GM12878 (cell line): Measurements from ENCODE around the gene ZNF621. TPM values are rescaled to one million over a fixed set of nuclear protein-coding genes. Genes with fewer than 3 reads are reported as not detected.

Source experiments
- ATF7 ChIP-seq: fragments of 450-650 bp; IDR thresholded peaks from 2 replicates; pipeline ENCODE4 v1.6.1; 2016; ENCODE audit warnings: low read depth, mild to moderate bottlenecking
- BHLHE40 ChIP-seq, 2 experiments: fragments of 450-650 bp in 1 of 2; IDR thresholded peaks; 2 replicates each; pipeline ENCODE4 v1.6.1; 2011 to 2017; ENCODE audit warnings: low read depth in 2 of 2, borderline replicate concordance in 1 of 2, improper control_type of control experiment in 1 of 2, low read length in 1 of 2, mild to moderate bottlenecking in 1 of 2
- CHD1 ChIP-seq: IDR thresholded peaks from 2 replicates; pipeline ENCODE4 v1.6.1; 2012; ENCODE audit warnings: low read depth, low read length, improper control_type of control experiment
- CREM ChIP-seq: IDR thresholded peaks from 2 replicates; pipeline ENCODE4 v1.6.1; 2014; ENCODE audit warnings: antibody characterized with exemption, low read depth
- CTCF ChIP-seq, 3 experiments: IDR thresholded peaks in 2 of 3; conservative IDR thresholded peaks in 1 of 3; 2 replicates each; pipeline ENCODE4 v1.5.1; 2011; ENCODE audit warnings: low read depth in 3 of 3, low read length in 3 of 3, mild to moderate bottlenecking in 3 of 3, control low read depth in 2 of 3, moderate library complexity in 2 of 3, inconsistent platforms in 1 of 3, mixed read lengths in 1 of 3; ENCODE audit not compliant: control insufficient read depth in 2 of 3, insufficient read depth in 1 of 3; ENCODE audit errors: extremely low read depth in 1 of 3
- EZH2 ChIP-seq: IDR thresholded peaks from 2 replicates; pipeline ENCODE4 v1.6.1; 2012; ENCODE audit warnings: low read depth, mild to moderate bottlenecking, control low read depth, inconsistent platforms, low read length, borderline replicate concordance; ENCODE audit not compliant: control insufficient read depth
- GABPA ChIP-seq: IDR thresholded peaks from 2 replicates; pipeline ENCODE4 v1.6.1; 2014; ENCODE audit warnings: antibody characterized with exemption, low read depth, mild to moderate bottlenecking, inconsistent platforms
- GATAD2B ChIP-seq: fragments of 450-650 bp; conservative IDR thresholded peaks from 2 replicates; pipeline ENCODE4 v1.6.1; 2017; ENCODE audit warnings: low read depth, mild to moderate bottlenecking, moderate library complexity
- HDAC2 ChIP-seq: fragments of 200-600 bp; sonication (generic); IDR thresholded peaks from 2 replicates; pipeline ENCODE4 v1.6.1; 2017
- IKZF1 ChIP-seq: fragments of 450-650 bp; conservative IDR thresholded peaks from 2 replicates; pipeline ENCODE4 v1.6.1; 2017; ENCODE audit warnings: antibody characterized with exemption, mild to moderate bottlenecking
- IKZF2 ChIP-seq, 2 experiments: fragments of 450-650 bp; IDR thresholded peaks; 2 replicates each; pipeline ENCODE4 v1.6.1; 2017; ENCODE audit warnings: mild to moderate bottlenecking in 2 of 2, moderate library complexity in 2 of 2
- MTA2 ChIP-seq: fragments of 450-650 bp; IDR thresholded peaks from 2 replicates; pipeline ENCODE4 v1.6.1; 2016; ENCODE audit warnings: low read depth, mild to moderate bottlenecking, moderate library complexity
- NBN ChIP-seq: fragments of 450-650 bp; IDR thresholded peaks from 2 replicates; pipeline ENCODE4 v1.6.1; 2016
- NRF1 ChIP-seq: conservative IDR thresholded peaks from 2 replicates; pipeline ENCODE4 v1.6.1; 2011; ENCODE audit warnings: mild to moderate bottlenecking, low read depth, low read length, improper control_type of control experiment
- PAX5 ChIP-seq: IDR thresholded peaks from 2 replicates; pipeline ENCODE4 v1.6.1; 2011; ENCODE audit warnings: low read depth, low read length, borderline replicate concordance
- POLR2AphosphoS2 ChIP-seq: IDR thresholded peaks from 2 replicates; pipeline ENCODE4 v1.6.1; 2011; ENCODE audit warnings: low read depth, mild to moderate bottlenecking, low read length, improper control_type of control experiment, moderate library complexity
- RELA ChIP-seq: fragments of 450-650 bp; IDR thresholded peaks from 2 replicates; pipeline ENCODE4 v1.8.0; 2014; ENCODE audit warnings: borderline replicate concordance; ENCODE audit not compliant: partially characterized antibody
- RUNX3 ChIP-seq: IDR thresholded peaks from 2 replicates; pipeline ENCODE4 v1.6.1; 2012; ENCODE audit warnings: low read length, inconsistent platforms
- SMAD1 ChIP-seq: fragments of 450-650 bp; IDR thresholded peaks from 2 replicates; pipeline ENCODE4 v1.6.1; 2018; ENCODE audit warnings: mild to moderate bottlenecking, low read depth; ENCODE audit not compliant: partially characterized antibody
- SP1 ChIP-seq: IDR thresholded peaks from one replicate; pipeline ENCODE4 v1.6.1; 2011; ENCODE audit warnings: low read depth, low read length
- SPI1 ChIP-seq: IDR thresholded peaks from 2 replicates; pipeline ENCODE4 v1.6.1; 2011; ENCODE audit warnings: low read depth, mild to moderate bottlenecking, low read length, moderate library complexity, borderline replicate concordance; ENCODE audit not compliant: insufficient read depth
- SUZ12 ChIP-seq: fragments of 200-600 bp; sonication (generic); IDR thresholded peaks from one replicate; pipeline ENCODE4 v1.6.1; 2018; ENCODE audit warnings: antibody characterized with exemption, mild to moderate bottlenecking; ENCODE audit not compliant: unreplicated experiment
- YY1 ChIP-seq: IDR thresholded peaks from 2 replicates; pipeline ENCODE4 v1.6.1; 2011; ENCODE audit warnings: low read depth, mild to moderate bottlenecking, low read length
- ZNF24 ChIP-seq: fragments of 450-650 bp; IDR thresholded peaks from 2 replicates; pipeline ENCODE4 v1.6.1; 2017; ENCODE audit warnings: antibody characterized with exemption, mild to moderate bottlenecking
- polyA plus RNA-seq, 11 experiments: library from polyadenylated mRNA; depleted of rRNA in 4 of 11; unstranded in 6 of 11; stranded (reverse) in 5 of 11; fragments of >200 nt; fragmentation: Nextera tagmentation in 4 of 11; fragmentation: Illumina TruSeq in 1 of 11; extraction: Ambion mirVana in 4 of 11; extraction: Trizol in 1 of 11; gene quantifications; 1 replicate in 1 of 11; 2 replicates in 10 of 11; pipeline versions ENCODE4 v1.2.1 to v1.2.3, GENCODE V29; 2011 to 2016; ENCODE audit warnings: inconsistent platforms in 2 of 11, missing spikeins in 2 of 11, low read depth in 1 of 11
- total RNA-seq, 4 experiments: library from RNA; depleted of rRNA in 3 of 4; stranded (reverse); fragments of >200 nt in 3 of 4; fragmentation: Illumina TruSeq in 1 of 4; extraction: Trizol in 1 of 4; gene quantifications; 2 replicates each; pipeline versions ENCODE4 v1.2.1 to v1.2.3, GENCODE V29; 2013 to 2021
- TF ChIP-seq, protein P1 (sequence below): fragments of 450-650 bp; IDR thresholded peaks from 2 replicates; pipeline ENCODE4 v1.6.1; 2017; ENCODE audit warnings: borderline replicate concordance
- TF ChIP-seq, protein P2 (sequence below): IDR thresholded peaks from 2 replicates; pipeline ENCODE4 v1.6.1; 2012; ENCODE audit warnings: low read length, inconsistent platforms

ZNF621 gene
- total and polyA plus RNA-seq, 10 of the 15 experiments (the other 5 are each of a cell fraction or from before 2014, with no cell fraction given), result 2.9 to 26.3 (median 11.9) TPM

DNA sequence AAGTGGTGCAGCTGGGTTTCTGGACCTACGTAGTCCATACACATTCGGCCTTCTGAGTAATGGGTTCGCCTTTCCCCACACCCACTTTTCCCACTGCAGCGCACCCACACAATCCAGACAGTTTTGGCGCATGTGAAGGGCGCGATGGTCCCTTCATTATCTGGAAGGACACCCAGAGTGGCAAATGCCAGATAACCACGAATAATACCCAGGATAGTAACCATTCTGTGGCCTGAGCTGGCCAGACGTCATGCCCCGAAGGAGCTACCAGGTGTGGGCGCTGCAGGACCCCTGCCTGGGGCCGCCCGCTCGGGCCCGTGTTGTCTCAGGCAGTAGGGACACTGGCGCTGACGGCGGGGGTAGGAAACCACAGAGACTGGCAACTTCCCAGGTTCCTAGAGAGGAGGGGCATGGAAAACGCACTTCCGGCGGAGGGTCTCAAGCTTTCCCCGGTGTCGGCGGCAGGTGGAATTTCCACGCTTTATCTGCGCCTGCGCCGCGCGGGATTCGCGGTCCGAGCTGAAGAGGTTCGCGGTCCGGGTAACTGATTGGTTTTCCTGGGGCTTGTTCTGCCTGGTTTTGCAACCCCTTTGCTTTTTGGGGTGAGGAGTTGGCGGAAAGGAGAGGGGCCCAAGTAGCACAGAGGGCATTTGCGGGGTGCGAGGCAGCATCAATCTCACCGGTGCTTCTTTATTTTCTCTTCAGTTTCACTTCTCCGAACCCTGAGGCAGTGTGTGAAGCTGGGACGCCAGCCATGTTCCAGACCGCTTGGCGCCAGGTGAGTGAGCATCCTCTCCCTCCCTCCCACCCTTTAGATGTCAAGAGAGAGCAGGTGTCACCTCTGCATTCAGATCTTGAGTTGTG lies 18.9 kb upstream of the ZNF621 start, which contains the start of gene ZNF620 (continued):
- no peak for TF ChIP-seq ZNF24
- no peak for TF ChIP-seq NRF1
- no peak for TF ChIP-seq SP1
- TF ChIP-seq IKZF2 (IDR thresholded peaks at IDR 0.05), result peak in 1 of 2 experiments; percentile 44; a peak in 1 of 4 replicates
- no peak for TF ChIP-seq MTA2
- no peak for TF ChIP-seq ATF7
- TF ChIP-seq CTCF (IDR thresholded peaks at IDR 0.05 in 2 of 3, conservative IDR thresholded peaks at IDR 0.05 in 1 of 3; ENCODE audit: control insufficient read depth in 2 of 3, extremely low read depth in 1 of 3, insufficient read depth in 1 of 3, low read depth in 3 of 3, low read length in 3 of 3), result peak; percentile 40 to 61 (median 48); a peak in 5 of 6 replicates
- no peak for TF ChIP-seq CHD1
- TF ChIP-seq POLR2AphosphoS2, result no peak
- TF ChIP-seq PAX5, result no peak
- peak; percentile 63 for TF ChIP-seq IKZF1
- TF ChIP-seq SMAD1, result no peak
- TF ChIP-seq HDAC2, result no peak
- TF ChIP-seq NBN, result no peak
- TF ChIP-seq SPI1, result no peak
- TF ChIP-seq EZH2, result no peak
- TF ChIP-seq SUZ12, result no peak
- TF ChIP-seq, protein P1, sequence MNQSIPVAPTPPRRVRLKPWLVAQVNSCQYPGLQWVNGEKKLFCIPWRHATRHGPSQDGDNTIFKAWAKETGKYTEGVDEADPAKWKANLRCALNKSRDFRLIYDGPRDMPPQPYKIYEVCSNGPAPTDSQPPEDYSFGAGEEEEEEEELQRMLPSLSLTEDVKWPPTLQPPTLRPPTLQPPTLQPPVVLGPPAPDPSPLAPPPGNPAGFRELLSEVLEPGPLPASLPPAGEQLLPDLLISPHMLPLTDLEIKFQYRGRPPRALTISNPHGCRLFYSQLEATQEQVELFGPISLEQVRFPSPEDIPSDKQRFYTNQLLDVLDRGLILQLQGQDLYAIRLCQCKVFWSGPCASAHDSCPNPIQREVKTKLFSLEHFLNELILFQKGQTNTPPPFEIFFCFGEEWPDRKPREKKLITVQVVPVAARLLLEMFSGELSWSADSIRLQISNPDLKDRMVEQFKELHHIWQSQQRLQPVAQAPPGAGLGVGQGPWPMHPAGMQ, result no peak
- 0 out of 2 replicates have a peak, but pooled peaks have one; percentile 26 for TF ChIP-seq CREM
- no peak for TF ChIP-seq RELA
- TF ChIP-seq RUNX3, result peak; percentile 49
- peak; percentile 71; the same call in 1 of the 2 replicates for TF ChIP-seq GATAD2B
- TF ChIP-seq BHLHE40 (IDR thresholded peaks at IDR 0.05; ENCODE audit: borderline replicate concordance in 1 of 2, low read depth in 2 of 2, low read length in 1 of 2), result peak in 1 of 2 experiments; percentile 20; a peak in 1 of 4 replicates
- TF ChIP-seq, protein P2, sequence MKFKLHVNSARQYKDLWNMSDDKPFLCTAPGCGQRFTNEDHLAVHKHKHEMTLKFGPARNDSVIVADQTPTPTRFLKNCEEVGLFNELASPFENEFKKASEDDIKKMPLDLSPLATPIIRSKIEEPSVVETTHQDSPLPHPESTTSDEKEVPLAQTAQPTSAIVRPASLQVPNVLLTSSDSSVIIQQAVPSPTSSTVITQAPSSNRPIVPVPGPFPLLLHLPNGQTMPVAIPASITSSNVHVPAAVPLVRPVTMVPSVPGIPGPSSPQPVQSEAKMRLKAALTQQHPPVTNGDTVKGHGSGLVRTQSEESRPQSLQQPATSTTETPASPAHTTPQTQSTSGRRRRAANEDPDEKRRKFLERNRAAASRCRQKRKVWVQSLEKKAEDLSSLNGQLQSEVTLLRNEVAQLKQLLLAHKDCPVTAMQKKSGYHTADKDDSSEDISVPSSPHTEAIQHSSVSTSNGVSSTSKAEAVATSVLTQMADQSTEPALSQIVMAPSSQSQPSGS, result no peak
- TF ChIP-seq GABPA, result peak; percentile 60; the same call in 1 of the 2 replicates
- peak; percentile 41; the same call in 1 of the 2 replicates for TF ChIP-seq YY1
- TF ChIP-seq, all 136 proteins: peak for 13
